ENCODE measurements around the gene PKHD1.

DNA sequence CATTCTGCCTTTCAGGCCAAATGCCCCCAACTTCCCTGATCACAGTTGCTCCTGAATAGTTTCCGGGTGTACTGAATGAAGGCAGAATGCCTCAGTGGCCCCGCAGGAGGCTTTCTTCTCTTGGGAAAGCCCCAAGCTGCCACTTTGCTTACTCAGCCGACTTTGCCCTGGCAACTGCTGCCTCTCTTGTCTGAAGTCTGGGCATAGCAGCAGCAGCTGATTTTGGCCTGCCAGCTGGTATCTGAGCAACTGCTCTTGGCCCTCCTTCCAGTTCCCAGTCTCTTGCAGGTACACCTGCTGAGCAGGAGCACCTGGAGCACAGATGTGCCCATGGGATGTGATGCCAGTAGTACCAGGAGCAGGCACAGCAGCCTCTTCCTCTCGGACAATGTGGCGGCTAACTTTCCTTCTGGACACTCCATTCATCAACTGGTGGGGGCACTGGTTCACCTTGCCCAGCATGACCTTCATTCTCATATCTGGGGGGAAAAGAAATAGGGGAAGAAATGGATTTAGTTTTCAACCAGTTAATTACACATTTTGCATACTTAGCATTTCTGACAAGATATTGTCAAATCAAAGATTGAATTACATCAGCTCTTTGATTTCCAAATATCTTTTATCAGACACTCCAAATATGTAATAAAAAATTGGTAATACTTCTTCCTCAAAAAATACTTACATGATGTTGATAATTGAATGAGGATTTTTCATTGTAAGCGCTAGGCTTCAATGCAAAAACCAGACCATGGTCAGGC, 468.2 kb downstream of the PKHD1 start:
- TF ChIP-seq, protein P1, sequence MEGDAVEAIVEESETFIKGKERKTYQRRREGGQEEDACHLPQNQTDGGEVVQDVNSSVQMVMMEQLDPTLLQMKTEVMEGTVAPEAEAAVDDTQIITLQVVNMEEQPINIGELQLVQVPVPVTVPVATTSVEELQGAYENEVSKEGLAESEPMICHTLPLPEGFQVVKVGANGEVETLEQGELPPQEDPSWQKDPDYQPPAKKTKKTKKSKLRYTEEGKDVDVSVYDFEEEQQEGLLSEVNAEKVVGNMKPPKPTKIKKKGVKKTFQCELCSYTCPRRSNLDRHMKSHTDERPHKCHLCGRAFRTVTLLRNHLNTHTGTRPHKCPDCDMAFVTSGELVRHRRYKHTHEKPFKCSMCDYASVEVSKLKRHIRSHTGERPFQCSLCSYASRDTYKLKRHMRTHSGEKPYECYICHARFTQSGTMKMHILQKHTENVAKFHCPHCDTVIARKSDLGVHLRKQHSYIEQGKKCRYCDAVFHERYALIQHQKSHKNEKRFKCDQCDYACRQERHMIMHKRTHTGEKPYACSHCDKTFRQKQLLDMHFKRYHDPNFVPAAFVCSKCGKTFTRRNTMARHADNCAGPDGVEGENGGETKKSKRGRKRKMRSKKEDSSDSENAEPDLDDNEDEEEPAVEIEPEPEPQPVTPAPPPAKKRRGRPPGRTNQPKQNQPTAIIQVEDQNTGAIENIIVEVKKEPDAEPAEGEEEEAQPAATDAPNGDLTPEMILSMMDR (conservative IDR thresholded peaks at IDR 0.05; ENCODE audit: low read depth, low read length), result no peak
- no peak for TF ChIP-seq EZH2 (IDR thresholded peaks at IDR 0.05; ENCODE audit: borderline replicate concordance, low read depth, low read length, poor library complexity, severe bottlenecking)
